Measurements from ENCODE around the gene LRMDA.

The LRMDA gene

DNA sequence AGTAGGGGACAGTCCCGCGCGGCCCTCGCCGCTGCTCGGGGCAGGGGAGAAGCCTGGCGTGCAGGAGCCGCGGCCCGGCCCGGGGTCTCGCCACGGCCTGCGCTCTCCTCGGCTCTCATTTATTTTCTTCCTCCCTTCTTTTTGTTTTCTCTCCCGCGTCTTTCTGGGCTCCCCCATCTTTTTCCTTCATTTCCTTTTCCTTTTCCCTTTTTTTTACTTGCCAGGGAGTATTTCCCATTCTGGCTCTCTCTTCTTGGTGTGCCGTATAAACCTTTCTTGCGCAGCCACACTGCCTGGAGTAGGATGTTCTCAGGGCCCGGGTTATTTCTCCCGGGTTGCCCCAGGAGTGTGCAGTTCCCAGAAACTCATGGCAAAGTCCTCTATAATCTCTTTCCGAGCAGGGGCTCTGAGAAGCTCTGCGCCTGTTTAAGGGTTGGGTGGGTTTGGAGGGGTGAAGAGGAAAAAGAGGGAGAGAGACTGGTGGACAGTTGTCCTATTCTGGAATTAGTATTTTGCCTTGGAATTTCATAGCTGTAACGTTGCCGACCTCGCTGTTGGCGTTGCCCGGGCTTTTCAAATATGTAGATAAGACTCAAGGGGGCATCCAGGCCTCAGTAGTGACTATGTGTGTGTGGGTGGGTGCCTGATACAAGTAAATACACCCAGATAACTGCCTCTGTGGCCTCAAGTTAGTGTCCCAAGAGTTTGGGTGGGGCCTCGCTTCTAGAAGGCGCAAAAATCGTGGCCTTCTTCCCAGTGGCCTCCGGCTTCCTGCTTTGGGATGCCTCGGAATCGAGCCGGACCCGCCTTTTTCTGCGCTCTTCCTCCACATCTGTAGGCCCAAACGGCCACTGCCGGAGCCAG is 25.6 kb upstream of the LRMDA start:
- in situ Hi-C loops (cut with HindIII; ENCODE audit: low sequenced_read_pairs): loop anchor here (10.0 kb wide), 1 partner anchor 629 kb away; no protein-coding TSS in a partner anchor
- TF ChIP-seq, protein P1, sequence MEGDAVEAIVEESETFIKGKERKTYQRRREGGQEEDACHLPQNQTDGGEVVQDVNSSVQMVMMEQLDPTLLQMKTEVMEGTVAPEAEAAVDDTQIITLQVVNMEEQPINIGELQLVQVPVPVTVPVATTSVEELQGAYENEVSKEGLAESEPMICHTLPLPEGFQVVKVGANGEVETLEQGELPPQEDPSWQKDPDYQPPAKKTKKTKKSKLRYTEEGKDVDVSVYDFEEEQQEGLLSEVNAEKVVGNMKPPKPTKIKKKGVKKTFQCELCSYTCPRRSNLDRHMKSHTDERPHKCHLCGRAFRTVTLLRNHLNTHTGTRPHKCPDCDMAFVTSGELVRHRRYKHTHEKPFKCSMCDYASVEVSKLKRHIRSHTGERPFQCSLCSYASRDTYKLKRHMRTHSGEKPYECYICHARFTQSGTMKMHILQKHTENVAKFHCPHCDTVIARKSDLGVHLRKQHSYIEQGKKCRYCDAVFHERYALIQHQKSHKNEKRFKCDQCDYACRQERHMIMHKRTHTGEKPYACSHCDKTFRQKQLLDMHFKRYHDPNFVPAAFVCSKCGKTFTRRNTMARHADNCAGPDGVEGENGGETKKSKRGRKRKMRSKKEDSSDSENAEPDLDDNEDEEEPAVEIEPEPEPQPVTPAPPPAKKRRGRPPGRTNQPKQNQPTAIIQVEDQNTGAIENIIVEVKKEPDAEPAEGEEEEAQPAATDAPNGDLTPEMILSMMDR (IDR thresholded peaks at IDR 0.05; ENCODE audit: low read depth, low read length, missing control alignments): no peak
- no peak for DNase-seq (ENCODE audit: low read depth)
- peak overlapping the region; percentile 100 for H3K4me3 ChIP-seq (ENCODE audit: low read depth, low read length)

DNA sequence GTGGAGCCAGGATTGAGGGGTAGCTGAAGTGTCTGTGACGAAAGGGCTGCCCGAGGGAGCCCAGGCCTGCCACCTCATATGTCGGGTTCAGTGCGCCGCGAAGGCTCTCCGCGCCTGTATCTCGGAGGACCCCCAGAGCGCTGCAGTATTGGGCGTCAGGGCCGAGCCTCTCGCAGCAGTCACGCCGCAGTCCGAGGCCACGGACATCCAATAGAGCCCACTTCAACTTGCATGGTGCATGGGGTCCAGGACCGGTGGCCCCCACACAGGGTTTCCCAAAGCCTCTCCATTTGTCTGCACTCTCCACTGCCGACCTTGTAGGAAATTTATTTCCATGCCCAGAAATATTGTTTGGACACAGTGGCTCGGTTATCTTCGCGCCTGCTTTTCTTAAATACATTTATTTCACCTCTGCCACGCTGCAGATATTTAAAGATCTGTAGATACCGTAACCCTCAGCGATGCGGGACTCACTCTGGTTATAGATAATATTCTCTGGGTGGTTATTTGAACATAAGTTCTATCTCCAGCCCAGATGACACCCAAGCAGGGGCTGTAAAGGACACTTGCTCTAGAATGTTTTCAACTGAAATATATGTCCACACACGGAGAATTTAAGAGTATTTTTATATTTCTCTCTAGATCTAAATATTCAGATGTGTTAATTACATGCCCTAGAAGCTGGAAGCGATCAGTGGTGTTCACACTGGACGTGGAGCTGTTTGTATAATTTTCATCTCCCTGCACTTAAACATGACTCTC is 24.8 kb upstream of the LRMDA start:
- H3K4me3 ChIP-seq (ENCODE audit: low read depth, low read length): peak overlapping the region; percentile 100
- TF ChIP-seq, protein P1 (IDR thresholded peaks at IDR 0.05; ENCODE audit: low read depth, low read length, missing control alignments): no peak
- in situ Hi-C loops (cut with HindIII; ENCODE audit: low sequenced_read_pairs): loop anchor here (10.0 kb wide), 1 partner anchor 628 kb away; no protein-coding TSS in a partner anchor
- DNase-seq (ENCODE audit: low read depth): no peak

DNA sequence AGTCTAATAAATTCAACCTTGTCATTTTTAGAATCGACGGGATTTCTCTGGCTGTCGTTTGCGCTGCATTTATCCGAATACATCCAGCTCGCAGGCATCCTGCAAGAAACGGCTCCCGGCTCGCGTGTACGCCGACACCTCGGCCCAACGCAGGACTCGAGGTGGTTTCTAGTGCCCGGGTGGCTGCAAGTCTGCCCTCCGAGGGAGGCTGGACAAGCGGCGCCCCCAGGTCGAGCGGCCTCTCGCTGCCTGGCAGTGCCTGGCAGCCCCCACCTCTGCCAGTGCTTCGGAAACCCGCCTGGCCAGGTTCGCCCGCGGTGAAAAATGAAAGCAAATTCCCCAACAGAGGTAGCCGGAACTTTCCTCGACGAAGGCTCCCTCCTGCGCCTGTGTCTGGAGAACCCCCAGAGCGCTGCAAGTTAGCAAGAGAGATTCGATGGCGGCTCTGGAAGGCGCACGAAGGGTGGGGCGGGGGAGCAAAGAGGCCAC is 24.2 kb upstream of the LRMDA start:
- TF ChIP-seq, protein P1 (IDR thresholded peaks at IDR 0.05; ENCODE audit: low read depth, low read length, missing control alignments): no peak
- in situ Hi-C loops (cut with HindIII; ENCODE audit: low sequenced_read_pairs): loop anchor here (10.0 kb wide), 1 partner anchor 628 kb away; no protein-coding TSS in a partner anchor
- DNase-seq (ENCODE audit: low read depth): no peak
- H3K4me3 ChIP-seq (ENCODE audit: low read depth, low read length): peak overlapping the region; percentile 68

DNA sequence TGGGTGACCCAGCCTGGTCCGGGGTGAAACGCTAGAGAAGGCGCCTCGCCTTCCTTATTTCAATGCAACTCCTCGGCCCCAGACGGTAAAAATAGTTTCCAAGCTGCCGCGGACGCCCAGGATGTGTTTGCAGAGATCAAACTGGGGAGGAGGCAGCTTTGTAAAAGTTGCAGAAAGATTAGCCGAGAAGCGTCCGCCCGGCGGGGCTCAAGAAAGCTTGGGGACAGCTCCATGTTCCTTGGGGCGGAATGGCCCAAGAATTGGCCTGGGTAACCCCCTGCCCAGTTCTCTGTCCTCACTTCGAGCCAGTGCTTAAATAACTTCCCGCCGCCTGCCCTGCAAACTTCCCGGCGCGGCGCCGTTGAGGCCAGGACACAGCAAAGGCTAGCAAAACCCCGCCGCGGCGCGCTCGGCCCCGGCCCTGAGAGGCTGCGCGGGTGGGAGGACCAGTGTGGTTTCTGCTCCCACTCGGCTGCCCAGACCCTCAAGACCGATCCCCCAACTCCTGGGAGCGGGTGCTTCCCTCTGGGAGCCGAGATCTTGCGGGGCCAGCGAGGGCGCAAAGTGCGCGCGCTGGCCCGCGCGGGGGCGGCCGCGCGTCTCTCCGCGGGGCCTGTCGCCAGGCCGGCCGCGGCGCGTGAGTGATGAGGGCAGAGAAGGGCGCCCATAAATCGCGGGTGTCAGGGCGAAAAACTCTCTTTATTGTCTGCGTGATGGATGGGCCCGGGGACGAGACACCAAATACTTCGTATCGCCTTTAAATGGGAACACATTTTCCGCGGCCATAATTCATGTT is 23.5 kb upstream of the LRMDA start:
- no peak for DNase-seq (ENCODE audit: low read depth)
- H3K4me3 ChIP-seq (ENCODE audit: low read depth, low read length): peak overlapping the region; percentile 68
- TF ChIP-seq, protein P1 (IDR thresholded peaks at IDR 0.05; ENCODE audit: low read depth, low read length, missing control alignments): no peak
- in situ Hi-C loops (cut with HindIII; ENCODE audit: low sequenced_read_pairs): loop anchor here (10.0 kb wide), 1 partner anchor 627 kb away; no protein-coding TSS in a partner anchor

DNA sequence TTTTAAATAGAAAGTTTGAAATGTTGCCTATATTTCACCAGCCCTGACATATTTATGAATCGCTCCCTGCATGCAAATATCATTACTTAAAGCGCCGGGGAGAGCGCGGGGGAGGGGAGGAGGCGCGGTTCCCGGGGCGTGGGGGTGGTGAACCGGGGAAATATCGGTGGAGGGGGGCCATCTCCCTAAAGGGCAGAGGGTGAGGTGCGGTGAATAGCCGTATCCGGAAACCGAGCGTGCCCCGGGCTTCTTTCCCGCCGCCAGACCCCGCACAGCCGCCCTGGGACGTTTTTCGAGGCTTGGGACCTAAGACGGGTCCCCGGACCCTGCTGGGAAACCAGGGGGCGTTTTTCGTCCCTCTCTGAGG is 22.9 kb upstream of the LRMDA start:
- in situ Hi-C loops (cut with HindIII; ENCODE audit: low sequenced_read_pairs): loop anchor here (10.0 kb wide), 1 partner anchor 626 kb away; no protein-coding TSS in a partner anchor
- TF ChIP-seq, protein P1 (IDR thresholded peaks at IDR 0.05; ENCODE audit: low read depth, low read length, missing control alignments): no peak
- no peak for DNase-seq (ENCODE audit: low read depth)

More for the DNA sequence above, 22.9 kb upstream of the LRMDA start:
- H3K4me3 ChIP-seq (ENCODE audit: low read depth, low read length): peak overlapping the region; percentile 68

Data from astrocyte of the cerebellum (primary cell).